PC-3 (cell line): Measurements from ENCODE around the gene HOXB9.

Source experiments
- EZH2 ChIP-seq: fragments of 300-600 bp; sonication (generic); IDR thresholded peaks from one replicate; pipeline ENCODE4 v1.6.1; 2017; ENCODE audit warnings: antibody characterized with exemption, mild to moderate bottlenecking, low read length; ENCODE audit not compliant: unreplicated experiment
- EZH2phosphoT487 ChIP-seq: fragments of 300-600 bp; sonication (generic); IDR thresholded peaks from 2 replicates; pipeline ENCODE4 v1.6.1; 2018; ENCODE audit warnings: mild to moderate bottlenecking, antibody characterized with exemption, low read length, borderline replicate concordance
- TF ChIP-seq, protein P1 (sequence below): fragments of 300-600 bp; sonication (generic); conservative IDR thresholded peaks from 2 replicates; pipeline ENCODE4 v1.5.1; 2017; ENCODE audit warnings: antibody characterized with exemption, low read depth, mild to moderate bottlenecking, low read length

DNA sequence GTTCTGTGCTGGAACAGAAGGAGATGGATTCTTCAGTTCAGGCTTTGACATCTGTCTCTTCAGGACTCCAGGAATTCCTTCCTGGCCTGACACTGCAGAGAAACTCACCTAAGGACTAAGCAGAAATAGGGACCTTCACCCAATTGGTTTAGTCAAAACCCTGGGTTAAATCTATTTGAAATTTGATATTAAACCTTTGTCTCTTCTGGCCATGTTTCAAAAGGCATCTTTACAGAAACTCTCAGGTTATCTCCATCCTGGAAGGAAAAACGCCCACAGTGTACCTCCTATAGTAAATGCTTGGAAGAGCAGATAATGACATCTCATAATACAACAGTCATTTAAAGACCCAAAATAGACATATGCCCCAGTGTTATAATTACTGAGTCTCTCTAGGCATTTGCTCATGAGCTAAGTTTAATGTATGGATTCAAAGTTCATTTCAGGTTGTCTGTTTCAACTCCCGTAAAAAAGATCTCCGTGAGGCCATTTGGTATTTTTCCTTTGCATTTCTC, 42.4 kb downstream of the HOXB9 start:
- TF ChIP-seq, protein P1, sequence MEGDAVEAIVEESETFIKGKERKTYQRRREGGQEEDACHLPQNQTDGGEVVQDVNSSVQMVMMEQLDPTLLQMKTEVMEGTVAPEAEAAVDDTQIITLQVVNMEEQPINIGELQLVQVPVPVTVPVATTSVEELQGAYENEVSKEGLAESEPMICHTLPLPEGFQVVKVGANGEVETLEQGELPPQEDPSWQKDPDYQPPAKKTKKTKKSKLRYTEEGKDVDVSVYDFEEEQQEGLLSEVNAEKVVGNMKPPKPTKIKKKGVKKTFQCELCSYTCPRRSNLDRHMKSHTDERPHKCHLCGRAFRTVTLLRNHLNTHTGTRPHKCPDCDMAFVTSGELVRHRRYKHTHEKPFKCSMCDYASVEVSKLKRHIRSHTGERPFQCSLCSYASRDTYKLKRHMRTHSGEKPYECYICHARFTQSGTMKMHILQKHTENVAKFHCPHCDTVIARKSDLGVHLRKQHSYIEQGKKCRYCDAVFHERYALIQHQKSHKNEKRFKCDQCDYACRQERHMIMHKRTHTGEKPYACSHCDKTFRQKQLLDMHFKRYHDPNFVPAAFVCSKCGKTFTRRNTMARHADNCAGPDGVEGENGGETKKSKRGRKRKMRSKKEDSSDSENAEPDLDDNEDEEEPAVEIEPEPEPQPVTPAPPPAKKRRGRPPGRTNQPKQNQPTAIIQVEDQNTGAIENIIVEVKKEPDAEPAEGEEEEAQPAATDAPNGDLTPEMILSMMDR: no peak
- TF ChIP-seq EZH2 (no peak), EZH2phosphoT487 (no peak)
